Stimulated activated CD4-positive, alpha-beta T cell treated with anti-CD3 and anti-CD28 coated beads, TNF-alpha, amount 100 ng/mL, for 4 hours (primary cell): ENCODE data around the gene GIMAP8.
"Not testable (repeated sequence)": the region's sequence is repeated elsewhere in the genome, so short reads cannot be mapped to it uniquely, and the experiment has no call there.

ENCODE experiments used
- DNase-seq, 3 experiments: peaks; one replicate each; pipeline ENCODE4 v3.0.0-alpha.2; 2020; ENCODE audit warnings: low read depth in 3 of 3

GIMAP8 gene

DNA sequence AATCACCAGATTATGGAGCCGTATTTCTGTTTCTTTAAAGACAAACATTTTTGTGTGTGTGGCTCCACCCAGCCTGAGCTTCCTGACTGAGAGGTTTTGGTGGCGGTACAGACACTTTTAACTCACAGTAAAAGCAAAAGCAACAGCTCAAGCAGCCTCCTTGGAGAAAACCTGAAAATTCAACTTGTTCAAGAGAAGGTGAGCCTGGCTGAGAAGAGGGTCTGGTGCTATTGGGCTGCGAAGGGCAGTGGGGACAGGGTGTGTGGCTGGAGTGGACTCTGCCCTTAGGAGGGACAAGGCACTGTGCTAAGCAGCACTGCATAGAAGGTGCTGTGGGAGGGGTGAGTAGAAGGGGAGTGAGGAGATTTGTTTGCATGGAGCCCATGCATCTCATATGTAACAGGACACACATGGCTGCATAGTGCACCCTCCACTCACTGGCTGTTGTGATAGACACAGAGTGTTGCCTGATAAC, 64.4 kb downstream of the GIMAP8 start, which contains the start of gene GIMAP7:
Gene GIMAP7 (plus strand): TSS at position 125 of the 475 bp plus-strand sequence. CDS start 5,103 bp downstream, outside the sequence.
- DNase-seq, result peak in 2 of 3 experiments; percentile 23 to 36

DNA sequence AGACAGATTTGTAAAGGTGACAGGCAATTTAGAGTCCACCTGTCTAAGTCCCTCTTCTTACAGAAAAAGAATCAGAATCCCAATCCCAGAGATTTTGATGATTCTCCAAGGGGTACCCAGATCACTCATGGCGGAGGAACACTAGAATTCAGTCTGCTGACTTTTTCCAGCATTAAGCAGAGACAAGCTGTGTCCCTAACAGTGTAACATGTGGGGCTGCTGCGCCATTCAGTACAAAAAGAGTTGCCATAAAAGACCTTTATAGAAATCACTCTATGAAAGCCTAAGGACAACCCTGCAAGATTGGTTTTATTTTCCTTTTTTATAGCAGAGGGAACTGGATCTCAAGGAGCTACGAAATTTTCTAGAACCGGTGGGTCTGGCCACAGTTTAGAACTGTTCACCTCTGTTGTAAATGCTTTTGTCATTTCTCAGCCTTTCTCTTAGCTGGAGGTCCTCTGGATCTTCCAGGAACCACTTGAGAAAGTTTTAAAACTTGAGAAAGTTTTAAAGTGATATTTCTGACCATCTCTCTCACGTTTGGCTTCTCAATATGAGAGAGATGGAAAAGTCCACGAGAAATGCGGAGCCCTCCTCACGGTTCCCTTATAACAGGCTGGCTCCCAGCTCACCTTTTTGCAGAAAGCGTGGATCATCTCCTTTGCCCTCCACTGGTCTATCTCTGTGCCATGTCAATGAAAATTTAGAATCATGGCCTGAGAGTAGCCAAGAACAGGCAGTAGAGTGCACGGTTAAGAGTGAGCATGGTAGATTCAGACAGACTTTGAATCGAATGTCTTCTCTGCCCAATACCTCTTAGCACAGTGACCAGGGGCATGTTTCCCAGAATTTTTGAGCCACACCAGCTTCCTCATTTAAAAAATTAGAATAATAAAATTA, 65.1 kb downstream of the GIMAP8 start:
- DNase-seq, result no peak

DNA sequence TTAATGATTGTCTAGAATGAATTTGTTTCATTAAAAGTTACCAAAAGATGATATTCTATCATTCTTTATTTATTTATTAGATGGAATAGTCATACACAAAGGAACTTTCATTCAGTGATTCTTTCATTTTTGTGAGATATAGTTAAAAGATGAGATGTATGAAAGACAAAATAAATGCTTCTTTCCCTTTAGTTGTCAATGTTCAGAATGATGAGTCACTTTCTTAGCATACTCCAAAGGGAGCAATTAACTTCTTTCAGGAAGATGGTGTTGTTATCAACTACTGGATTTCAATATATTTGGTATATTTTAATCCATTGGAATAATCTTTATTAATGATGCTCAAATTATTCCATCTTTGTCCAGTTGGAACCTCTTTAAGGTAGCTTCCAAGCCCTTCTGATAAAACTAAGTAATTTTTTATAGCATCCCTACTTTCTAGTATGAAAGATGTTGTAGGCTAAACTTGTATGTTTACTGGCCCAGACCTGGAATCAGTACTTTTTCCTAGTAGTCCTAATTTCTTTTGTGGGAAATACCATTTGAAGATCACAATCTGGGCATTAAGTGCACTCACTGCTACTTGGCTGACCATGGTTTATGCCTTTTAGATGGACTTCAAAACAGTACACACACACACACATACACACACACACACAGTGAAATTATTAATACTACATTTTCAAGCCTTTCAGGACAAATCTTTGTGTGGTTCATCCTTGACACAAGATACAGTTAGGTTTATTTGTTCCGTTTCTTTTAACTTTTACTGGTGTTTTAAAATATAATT, 66.7 kb downstream of the GIMAP8 start:
- DNase-seq, result no peak

DNA sequence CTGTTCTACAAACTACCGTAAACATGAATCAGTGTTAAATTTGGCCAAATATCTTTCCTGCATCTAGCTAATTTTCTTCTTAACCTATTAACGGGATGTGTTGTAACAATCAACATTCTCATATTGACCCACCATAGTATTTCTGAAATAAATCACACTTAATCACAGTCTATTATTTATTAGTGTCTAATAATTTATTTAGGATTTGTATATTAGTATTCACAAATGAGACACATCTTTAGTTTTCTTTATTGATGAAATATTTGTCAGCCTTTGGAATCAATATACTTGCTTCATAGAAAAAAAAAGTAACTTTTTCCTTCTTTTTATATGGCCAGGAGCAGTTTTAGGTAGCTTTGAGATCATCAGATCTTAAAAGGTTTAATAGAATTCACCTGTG, 68.9 kb downstream of the GIMAP8 start:
- DNase-seq, result no peak

DNA sequence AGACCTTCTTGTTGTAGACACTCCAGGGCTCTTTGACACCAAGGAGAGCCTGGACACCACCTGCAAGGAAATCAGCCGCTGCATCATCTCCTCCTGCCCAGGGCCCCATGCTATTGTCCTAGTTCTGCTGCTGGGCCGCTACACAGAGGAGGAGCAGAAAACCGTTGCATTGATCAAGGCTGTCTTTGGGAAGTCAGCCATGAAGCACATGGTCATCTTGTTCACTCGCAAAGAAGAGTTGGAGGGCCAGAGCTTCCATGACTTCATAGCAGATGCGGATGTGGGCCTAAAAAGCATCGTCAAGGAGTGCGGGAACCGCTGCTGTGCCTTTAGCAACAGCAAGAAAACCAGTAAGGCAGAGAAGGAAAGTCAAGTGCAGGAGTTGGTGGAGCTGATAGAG, 69.7 kb downstream of the GIMAP8 start:
- DNase-seq, result no peak

DNA sequence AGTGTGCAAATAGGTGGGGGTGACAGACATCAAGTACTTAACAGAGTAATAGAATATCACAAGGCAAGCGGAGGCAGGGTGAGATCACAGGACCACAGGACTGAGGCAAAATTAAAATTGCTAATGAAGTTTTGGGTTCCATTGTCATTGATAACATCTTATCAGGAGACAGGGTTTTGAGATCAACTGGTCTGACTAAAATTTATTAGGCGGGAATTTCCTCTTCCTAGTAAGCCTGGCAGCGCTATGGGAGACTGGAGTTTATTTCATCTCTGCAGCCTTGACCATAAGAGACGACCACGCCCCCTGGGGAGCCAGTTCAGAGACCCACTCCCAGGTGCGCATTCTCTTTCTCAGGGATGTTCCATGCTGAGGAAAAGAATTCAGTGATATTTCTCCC, 72.5 kb downstream of the GIMAP8 start:
- not testable (repeated sequence) for DNase-seq

DNA sequence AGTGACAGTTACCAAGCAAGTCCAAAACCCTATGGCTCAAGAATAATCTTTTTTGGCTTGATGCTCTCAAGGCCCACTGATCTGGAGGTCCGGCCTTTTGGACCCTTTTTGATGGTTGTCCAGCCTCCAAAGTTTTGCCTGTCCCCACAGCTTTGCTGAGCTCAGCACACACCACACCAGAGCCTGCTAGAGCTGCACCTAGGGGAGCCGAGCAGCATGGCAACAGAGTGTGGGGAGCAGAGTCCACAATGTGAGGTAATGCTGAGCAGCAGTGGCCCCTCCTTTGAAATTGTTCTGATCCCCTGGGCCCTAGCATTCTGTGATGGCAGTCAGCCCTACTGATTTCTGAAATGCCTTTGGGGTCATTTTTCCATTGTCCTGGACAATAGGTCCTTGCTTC, 73.6 kb downstream of the GIMAP8 start:
- DNase-seq, result no peak
